Body of pancreas (tissue), 4 donors: ENCODE results near the gene GEMIN5.

Source experiments
- POLR2A ChIP-seq, 3 donors: fragments of 450-650 bp; IDR thresholded peaks; one replicate each; pipeline ENCODE4 v1.6.1; 2016; ENCODE audit warnings: antibody characterized with exemption in 3 of 3, mild to moderate bottlenecking in 2 of 3
- TF ChIP-seq, protein P1 (sequence below), 7 experiments: fragments of 450-650 bp in 4 of 7; fragments of 200-600 bp in 3 of 7; sonication (generic) in 3 of 7; IDR thresholded peaks; one replicate each; pipeline ENCODE4 v1.5.1; 2016 to 2019; ENCODE audit warnings: antibody characterized with exemption in 7 of 7

DNA sequence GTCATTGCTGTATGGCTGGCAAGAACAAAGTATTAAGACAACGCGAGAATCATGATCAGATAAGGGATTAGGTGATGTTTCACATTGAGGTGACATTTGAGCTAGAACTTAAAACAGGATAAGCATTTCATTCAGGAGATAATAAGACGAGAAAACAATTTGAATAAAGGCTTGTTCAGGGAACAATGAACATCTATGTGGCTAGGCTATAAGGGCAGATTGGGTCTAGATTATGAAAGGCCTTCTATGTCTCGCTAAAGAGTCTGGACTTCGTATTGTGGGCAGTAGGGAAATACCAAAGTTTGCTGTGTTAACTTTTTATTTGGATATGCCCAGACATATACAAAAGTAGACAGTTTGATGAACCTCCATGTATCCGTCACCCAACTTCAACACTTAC is 9.8 kb upstream of the GEMIN5 start:
- TF ChIP-seq, protein P1, sequence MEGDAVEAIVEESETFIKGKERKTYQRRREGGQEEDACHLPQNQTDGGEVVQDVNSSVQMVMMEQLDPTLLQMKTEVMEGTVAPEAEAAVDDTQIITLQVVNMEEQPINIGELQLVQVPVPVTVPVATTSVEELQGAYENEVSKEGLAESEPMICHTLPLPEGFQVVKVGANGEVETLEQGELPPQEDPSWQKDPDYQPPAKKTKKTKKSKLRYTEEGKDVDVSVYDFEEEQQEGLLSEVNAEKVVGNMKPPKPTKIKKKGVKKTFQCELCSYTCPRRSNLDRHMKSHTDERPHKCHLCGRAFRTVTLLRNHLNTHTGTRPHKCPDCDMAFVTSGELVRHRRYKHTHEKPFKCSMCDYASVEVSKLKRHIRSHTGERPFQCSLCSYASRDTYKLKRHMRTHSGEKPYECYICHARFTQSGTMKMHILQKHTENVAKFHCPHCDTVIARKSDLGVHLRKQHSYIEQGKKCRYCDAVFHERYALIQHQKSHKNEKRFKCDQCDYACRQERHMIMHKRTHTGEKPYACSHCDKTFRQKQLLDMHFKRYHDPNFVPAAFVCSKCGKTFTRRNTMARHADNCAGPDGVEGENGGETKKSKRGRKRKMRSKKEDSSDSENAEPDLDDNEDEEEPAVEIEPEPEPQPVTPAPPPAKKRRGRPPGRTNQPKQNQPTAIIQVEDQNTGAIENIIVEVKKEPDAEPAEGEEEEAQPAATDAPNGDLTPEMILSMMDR (IDR thresholded peaks at IDR 0.05) = no peak
- no peak for TF ChIP-seq POLR2A (IDR thresholded peaks at IDR 0.05)
